ENCODE data around the gene ATL1.

ATL1 gene

GRCh38 chr14:50669441-50669986, 109.6 kb downstream of the ATL1 start:
- H3K4me3 ChIP-seq (ENCODE audit: severe bottlenecking) = no peak overlapping the region

GRCh38 chr14:50670196-50670865, 110.4 kb downstream of the ATL1 start:
- Histone ChIP-seq H3K27me3 (ENCODE audit: insufficient read depth, poor library complexity, severe bottlenecking) (no peaks in the 10 kb centered on the region), H3K9me3 (ENCODE audit: severe bottlenecking) (no peaks in the 10 kb centered on the region), H3K36me3 (ENCODE audit: low read depth) (peaks cover 10% of the 10 kb centered on the region), H3K27ac (ENCODE audit: poor library complexity, severe bottlenecking) (peak overlapping the region; percentile 88), H3K4me1 (ENCODE audit: insufficient read depth, poor library complexity, severe bottlenecking) (peaks cover 24% of the 10 kb centered on the region), H3K4me3 (ENCODE audit: severe bottlenecking) (no peak overlapping the region)
- TF ChIP-seq CTCF (IDR thresholded peaks at IDR 0.05; ENCODE audit: poor library complexity, severe bottlenecking) = no peak
- ATAC-seq (ENCODE audit: low read depth) (peak; percentile 4; the same call in 1 of the 3 replicates), DNase-seq (ENCODE audit: low spot score) (no peak)

More at GRCh38 chr14:50669441-50669986, 109.6 kb downstream of the ATL1 start:
- no peak for ATAC-seq (ENCODE audit: low read depth)
- Histone ChIP-seq H3K4me1 (ENCODE audit: insufficient read depth, poor library complexity, severe bottlenecking) (peaks cover 20% of the 10 kb centered on the region), H3K36me3 (ENCODE audit: low read depth) (peaks cover 16% of the 10 kb centered on the region), H3K27me3 (ENCODE audit: insufficient read depth, poor library complexity, severe bottlenecking) (no peaks in the 10 kb centered on the region), H3K27ac (ENCODE audit: poor library complexity, severe bottlenecking) (peak overlapping the region; percentile 88), H3K9me3 (ENCODE audit: severe bottlenecking) (no peaks in the 10 kb centered on the region)
- DNase-seq (ENCODE audit: low spot score) = no peak
- TF ChIP-seq CTCF (IDR thresholded peaks at IDR 0.05; ENCODE audit: poor library complexity, severe bottlenecking) = no peak

GRCh38 chr14:50670866-50671256, 110.9 kb downstream of the ATL1 start:
- 0 out of 2 replicates have a peak, but pooled peaks cover 6% of the 10 kb centered on the region for H3K36me3 ChIP-seq (ENCODE audit: low read depth)
- H3K4me1 ChIP-seq (ENCODE audit: insufficient read depth, poor library complexity, severe bottlenecking) = peaks cover 27% of the 10 kb centered on the region
- H3K4me3 ChIP-seq (ENCODE audit: severe bottlenecking) = no peak overlapping the region
- ATAC-seq (ENCODE audit: low read depth) (no peak), DNase-seq (ENCODE audit: low spot score) (no peak)
- no peaks in the 10 kb centered on the region for H3K9me3 ChIP-seq (ENCODE audit: severe bottlenecking)
- H3K27ac ChIP-seq (ENCODE audit: poor library complexity, severe bottlenecking) = peak overlapping the region; percentile 88
- H3K27me3 ChIP-seq (ENCODE audit: insufficient read depth, poor library complexity, severe bottlenecking) = no peaks in the 10 kb centered on the region
- TF ChIP-seq CTCF (IDR thresholded peaks at IDR 0.05; ENCODE audit: poor library complexity, severe bottlenecking) = no peak

- no peaks in the 10 kb centered on the region for H3K9me3 ChIP-seq (ENCODE audit: severe bottlenecking)
- no peak for DNase-seq (ENCODE audit: low spot score)
- H3K4me1 ChIP-seq (ENCODE audit: insufficient read depth, poor library complexity, severe bottlenecking) = peaks cover 38% of the 10 kb centered on the region
- no peaks in the 10 kb centered on the region for H3K27me3 ChIP-seq (ENCODE audit: insufficient read depth, poor library complexity, severe bottlenecking)
- no peak overlapping the region for H3K4me3 ChIP-seq (ENCODE audit: severe bottlenecking)
- peak overlapping the region; percentile 91 for H3K27ac ChIP-seq (ENCODE audit: poor library complexity, severe bottlenecking)
- no peak for TF ChIP-seq CTCF (IDR thresholded peaks at IDR 0.05; ENCODE audit: poor library complexity, severe bottlenecking)
- H3K36me3 ChIP-seq (ENCODE audit: low read depth) = no peaks in the 10 kb centered on the region
- peak; percentile 73 for ATAC-seq (ENCODE audit: low read depth)
Observed at GRCh38 chr14:50675597-50675996, 115.7 kb downstream of the ATL1 start.
